ENCODE data around the gene STARD10. TPM values are rescaled to one million over a fixed set of nuclear protein-coding genes. Genes with fewer than 3 reads are reported as not detected.

STARD10 gene
- total and polyA plus RNA-seq, 9 of the 15 experiments (the other 6 are each of a cell fraction or from before 2014, with no cell fraction given) = 0.15 to 52.9 (median 32.3) TPM

GRCh38 chr11:72752088-72752914 lies 41.5 kb downstream of the STARD10 start, which contains the start of gene ARAP1 (continued):
- TF ChIP-seq MGA (IDR thresholded peaks at IDR 0.05) (no peak), HNRNPLL (IDR thresholded peaks at IDR 0.05; ENCODE audit: low read depth, low read length, poor library complexity, severe bottlenecking) (no peak), ZNF717 (CRISPR knock-in tag; IDR thresholded peaks at IDR 0.05) (no peak), ZNF75A (CRISPR knock-in tag; IDR thresholded peaks at IDR 0.05) (no peak), MAX (CRISPR knock-in tag; IDR thresholded peaks at IDR 0.05) (peak; percentile 66; the same call in 1 of the 2 replicates), THAP7 (CRISPR knock-in tag; IDR thresholded peaks at IDR 0.05) (no peak), FOXJ3 (CRISPR knock-in tag; IDR thresholded peaks at IDR 0.05) (no peak)

Measured in K562 (cell line).